GM21576 (cell line): ENCODE measurements around the gene CHRNA7.

Experiments used
- ATAC-seq: cut with Tn5 transposase; IDR thresholded peaks from one replicate; pipeline ENCODE4 v1.9.1; 2021; ENCODE audit warnings: mild to moderate bottlenecking, moderate library complexity; ENCODE audit not compliant: unreplicated experiment

The CHRNA7 gene

GRCh38 chr15:32029862-32030781 lies at the start of gene CHRNA7:
Gene CHRNA7, plus strand, starts transcription at chr15:32030515. Its CDS starts 80 bp downstream, at chr15:32030595.
- peak; percentile 75 for ATAC-seq

DNA sequence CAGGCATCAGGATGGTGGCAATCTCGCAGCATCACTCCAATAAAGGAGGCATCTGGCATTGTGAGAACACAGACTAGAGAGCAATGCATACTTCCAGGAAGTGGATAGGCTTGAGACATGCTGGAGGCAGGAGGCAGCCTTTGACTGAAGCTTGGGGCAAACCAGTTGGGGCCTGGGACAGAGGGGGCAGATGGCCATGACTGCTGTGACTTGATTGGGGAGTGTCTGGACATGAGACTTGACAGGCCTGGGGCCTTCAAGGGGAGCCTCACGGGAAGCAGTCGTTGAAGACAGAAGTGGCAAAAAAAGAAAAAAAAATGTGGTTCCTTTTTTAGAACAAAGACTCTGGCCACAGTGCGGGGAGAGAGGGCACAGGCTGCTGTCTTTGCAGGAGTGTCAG lies 44.7 kb upstream of the CHRNA7 start:
- ATAC-seq = no peak

DNA sequence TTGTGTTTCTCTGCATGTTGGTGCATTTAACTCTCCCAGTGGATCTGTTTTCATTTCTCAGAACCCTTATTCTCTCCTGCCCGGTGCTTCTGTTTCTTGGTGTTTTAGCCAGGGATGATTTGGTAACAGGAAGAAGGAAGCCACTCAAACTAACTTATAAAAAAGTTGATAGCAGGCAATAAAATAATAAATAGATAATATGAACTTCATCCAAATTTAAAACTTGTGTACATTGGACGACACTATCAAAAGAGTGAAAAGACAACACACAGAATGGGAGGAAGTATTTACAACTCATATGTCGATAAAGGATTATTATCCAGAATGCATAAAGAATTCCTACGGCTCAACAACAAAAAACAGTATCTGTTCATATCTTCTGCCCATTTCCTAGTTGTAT lies 37.3 kb upstream of the CHRNA7 start:
- ATAC-seq = no peak

DNA sequence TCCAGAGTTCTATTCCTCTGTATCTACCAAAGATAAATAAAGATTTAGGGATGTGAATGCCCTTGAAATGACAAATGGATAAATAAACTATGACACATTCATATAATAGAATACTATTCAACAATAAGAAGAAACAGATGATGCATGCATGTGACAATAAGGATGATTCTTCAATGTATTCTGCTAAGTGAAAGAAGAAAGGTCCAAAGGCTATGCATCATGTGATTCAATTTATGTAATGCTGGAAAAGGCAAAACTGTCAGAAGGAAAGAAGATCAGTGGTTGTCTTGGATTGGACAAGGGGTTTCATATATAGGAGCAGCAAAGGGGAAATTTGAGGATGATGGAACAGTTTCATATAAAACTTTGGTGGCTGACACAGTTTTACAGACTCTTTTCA lies 32.6 kb upstream of the CHRNA7 start:
- no peak for ATAC-seq

DNA sequence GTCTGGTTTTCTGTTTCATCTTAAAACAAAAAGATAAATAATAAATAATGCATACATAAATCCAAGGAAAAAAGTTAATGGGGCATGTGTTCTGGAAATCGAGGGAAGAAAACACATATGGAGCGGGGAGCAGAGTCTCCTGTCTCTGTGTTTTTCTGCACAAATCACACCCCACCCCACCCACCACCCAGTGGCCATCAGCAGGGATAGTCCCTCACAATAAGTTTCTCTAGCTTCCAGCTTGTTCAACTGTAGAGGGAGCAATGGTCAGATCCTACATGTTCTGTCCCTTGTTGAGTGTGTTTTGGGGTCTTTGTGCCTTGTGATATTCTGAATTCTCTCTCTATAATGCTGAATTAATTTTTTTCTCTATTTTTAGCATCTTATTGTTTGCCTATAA lies 26.8 kb upstream of the CHRNA7 start:
- ATAC-seq = no peak

DNA sequence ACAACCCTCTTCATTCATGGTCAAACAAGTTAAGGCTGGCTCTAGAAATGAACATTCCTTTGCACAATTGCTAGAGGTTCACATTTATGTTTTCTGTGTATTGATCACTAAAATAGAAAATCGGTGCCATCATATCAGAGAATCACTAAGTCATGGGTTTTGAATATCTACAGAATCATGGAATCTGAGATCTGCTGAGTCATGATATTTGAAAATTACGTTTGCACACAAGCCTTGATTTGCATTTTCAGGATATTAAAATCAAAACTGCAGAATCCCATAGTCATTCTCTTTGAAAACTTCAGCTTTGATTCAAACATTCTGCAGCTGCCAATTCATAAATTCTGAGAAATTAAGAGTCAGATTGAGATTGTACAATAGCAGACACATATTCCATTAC lies 26.1 kb upstream of the CHRNA7 start:
- no peak for ATAC-seq

DNA sequence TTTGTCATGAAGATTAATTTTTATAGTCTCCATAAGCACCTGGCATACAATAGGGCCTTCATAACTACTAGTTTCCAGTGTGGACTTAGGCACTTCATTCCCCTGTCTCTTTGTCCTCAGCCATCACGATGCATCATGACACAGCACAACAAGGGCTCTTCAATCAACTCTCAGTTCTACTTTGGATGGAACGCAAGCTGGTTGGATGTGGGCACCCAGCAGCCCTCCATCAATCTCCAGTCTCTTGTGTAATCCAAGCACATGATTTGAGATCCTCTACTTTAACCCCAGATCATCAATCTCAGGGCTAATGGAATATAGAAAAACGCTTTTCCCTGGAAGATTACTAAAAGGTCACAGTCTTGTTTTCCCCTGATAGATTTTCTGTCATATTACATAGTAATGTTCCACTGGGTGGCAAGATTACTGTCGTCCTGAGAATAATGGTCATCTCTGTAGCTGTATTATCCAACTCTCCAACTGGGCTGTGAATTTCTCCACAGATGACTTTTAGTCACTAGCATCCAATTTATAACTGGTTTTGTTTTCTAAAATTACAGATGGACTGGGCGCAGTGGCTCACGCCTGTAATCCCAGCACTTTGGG lies 22.9 kb upstream of the CHRNA7 start:
- ATAC-seq = no peak

- no peak for ATAC-seq
These were observed 15.4 kb upstream of the CHRNA7 start for GRCh38 chr15:32014953-32015352.

DNA sequence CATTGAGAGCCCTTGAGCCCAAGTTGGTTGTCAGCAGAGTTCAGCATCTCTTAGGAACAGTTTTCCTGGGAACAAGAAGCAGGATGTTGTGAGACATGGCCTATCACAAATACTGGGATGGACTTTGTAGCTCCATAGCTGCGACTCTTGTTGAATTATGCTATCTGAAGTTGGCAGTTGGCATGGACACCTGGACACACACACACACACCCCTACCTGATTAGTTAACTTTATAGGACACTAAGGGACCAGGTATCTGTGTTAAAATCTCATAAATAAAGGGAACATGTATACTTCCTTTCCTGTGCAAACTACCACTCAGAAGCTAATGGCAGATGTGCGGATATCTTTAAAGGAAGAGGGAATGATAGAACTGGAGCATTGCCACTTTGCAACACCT lies 10.2 kb upstream of the CHRNA7 start:
- ATAC-seq = no peak

- no peak for ATAC-seq
These were observed 1.4 kb upstream of the CHRNA7 start for GRCh38 chr15:32028921-32029320.

- no peak for ATAC-seq
These were observed 880 bp upstream of the CHRNA7 start for GRCh38 chr15:32029409-32029861.

- no peak for ATAC-seq
These were observed 480 bp downstream of the CHRNA7 start for GRCh38 chr15:32030795-32031194.

DNA sequence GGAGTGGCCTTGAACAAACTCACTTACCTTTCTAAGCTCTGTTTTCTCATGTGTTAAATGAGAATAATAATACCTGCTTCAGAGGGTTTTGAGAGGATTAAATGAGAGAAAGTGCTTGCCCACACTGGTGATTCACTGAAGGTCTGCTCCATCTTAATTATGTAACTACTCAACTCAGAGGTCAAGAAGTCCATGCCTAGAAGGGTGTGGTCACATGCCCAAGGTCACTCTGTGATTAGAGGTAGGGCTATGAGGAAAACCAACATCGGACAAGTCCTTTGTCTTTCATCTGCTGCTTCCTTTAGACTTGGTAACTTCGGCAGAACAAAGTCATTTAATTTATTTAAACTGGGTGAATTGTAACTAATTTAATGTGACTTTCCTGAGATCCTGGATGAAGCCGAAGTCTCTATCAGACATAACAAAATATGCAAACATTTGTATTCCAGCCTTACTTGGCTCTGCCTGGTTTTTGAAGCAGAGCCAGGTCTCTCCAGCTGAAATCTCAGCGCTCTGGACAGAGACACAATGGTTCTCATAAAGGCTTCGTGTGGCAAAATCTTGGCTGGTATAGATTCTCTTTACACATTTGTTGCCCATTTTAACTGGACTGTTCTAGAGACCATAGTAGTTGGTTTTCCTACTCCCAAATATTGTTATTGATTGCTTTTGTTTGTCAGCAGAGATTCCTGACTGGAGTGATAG lies 3.0 kb downstream of the CHRNA7 start:
- ATAC-seq = no peak

DNA sequence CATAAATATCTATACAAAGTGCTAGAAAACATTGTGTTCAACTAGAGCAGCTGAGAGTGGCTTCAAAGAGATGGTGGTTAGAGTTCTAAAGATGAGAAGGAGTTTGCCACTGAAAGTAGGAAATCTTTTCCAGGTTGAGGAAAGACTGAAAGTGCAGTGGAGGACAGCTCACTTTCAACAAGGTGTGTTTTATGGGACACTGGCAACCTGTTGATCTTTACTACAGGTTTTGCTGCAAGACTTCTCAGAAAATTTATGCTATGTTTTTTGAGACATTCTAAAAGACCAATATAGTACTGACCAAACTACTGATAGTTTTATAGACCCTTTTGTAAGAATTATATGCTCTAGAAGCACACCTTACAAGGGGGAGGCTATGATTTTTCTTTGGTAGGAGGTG lies 3.8 kb downstream of the CHRNA7 start:
- ATAC-seq = no peak

- ATAC-seq = no peak
These were observed 5.0 kb downstream of the CHRNA7 start for GRCh38 chr15:32035285-32035684.

- no peak for ATAC-seq
These were observed 6.7 kb downstream of the CHRNA7 start for GRCh38 chr15:32036971-32037370.

- ATAC-seq = no peak
These were observed 11.0 kb downstream of the CHRNA7 start for GRCh38 chr15:32041294-32041693.

GRCh38 chr15:32042269-32042972 lies 12.1 kb downstream of the CHRNA7 start:
- no peak for ATAC-seq

DNA sequence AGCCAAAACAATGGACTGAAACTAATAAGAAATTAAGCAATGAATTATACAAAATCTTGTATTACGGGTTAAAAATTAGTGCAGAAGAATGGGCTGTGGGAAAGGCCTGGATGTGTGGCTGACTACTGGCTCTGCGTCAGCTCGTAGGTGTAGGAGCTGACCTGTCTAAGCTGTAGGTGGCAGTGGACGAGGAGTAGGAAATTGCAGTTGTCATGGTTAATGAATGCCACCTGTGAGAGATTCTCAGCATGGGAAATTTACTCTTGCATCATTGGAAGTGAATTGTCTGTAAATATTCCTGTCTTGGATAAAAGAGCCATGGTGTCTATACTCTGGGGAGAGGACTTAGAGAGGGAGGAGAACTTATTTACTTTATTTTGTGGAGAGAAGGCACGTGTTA lies 23.4 kb downstream of the CHRNA7 start:
- ATAC-seq = no peak

GRCh38 chr15:32057876-32058425 lies 27.6 kb downstream of the CHRNA7 start:
- ATAC-seq = no peak

DNA sequence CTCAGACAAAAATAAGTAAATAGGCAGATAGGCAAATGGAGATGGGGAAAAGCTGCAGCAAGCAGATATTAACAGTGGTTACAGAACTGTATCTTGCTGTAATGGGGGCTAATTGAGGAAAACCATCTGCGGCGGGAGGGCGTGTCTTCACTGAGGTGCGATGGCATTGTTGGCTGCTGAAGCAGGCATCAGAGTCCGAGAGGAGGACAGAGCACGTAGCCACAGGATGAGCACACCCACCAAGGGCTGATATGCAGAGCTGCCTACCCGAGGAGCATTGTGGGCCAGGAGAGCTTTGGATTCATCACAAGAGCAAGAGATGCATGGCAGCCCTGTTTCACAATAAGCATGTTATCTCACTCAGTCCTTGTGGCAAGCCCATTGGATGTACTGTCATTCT lies 30.4 kb downstream of the CHRNA7 start:
- ATAC-seq = no peak
